Measurements from ENCODE around the gene PAX7. TPM values are rescaled to one million over a fixed set of nuclear protein-coding genes. Genes with fewer than 3 reads are reported as not detected.

Gene PAX7
- total RNA-seq, 1 donor from 2014 or later, result not detected

GRCh38 chr1:18795002-18795689, 164.5 kb downstream of the PAX7 start:
- no peaks in the 10 kb centered on the region for H3K36me3 ChIP-seq
- no peaks in the 10 kb centered on the region for H3K4me1 ChIP-seq
- peaks cover 21% of the 10 kb centered on the region for H3K27me3 ChIP-seq
- intact Hi-C loops (cut with DNase I), result no loop called here
- no peaks in the 10 kb centered on the region for H3K9me3 ChIP-seq
- no peak overlapping the region for H3K27ac ChIP-seq
- no peak overlapping the region for H3K4me3 ChIP-seq
- no peak for DNase-seq
- ATAC-seq, result no peak
- TF ChIP-seq CTCF (IDR thresholded peaks at IDR 0.05), result no peak

- no peaks in the 10 kb centered on the region for H3K36me3 ChIP-seq
- H3K4me1 ChIP-seq, result no peaks in the 10 kb centered on the region
- no peak for TF ChIP-seq CTCF (IDR thresholded peaks at IDR 0.05)
- intact Hi-C loops (cut with DNase I), result no loop called here
- no peak overlapping the region for H3K4me3 ChIP-seq
- ATAC-seq (no peak), DNase-seq (no peak)
- peaks cover 21% of the 10 kb centered on the region for H3K27me3 ChIP-seq
- no peak overlapping the region for H3K27ac ChIP-seq
- no peaks in the 10 kb centered on the region for H3K9me3 ChIP-seq
Observed at GRCh38 chr1:18796950-18797349, 166.3 kb downstream of the PAX7 start.

Other genes with a start within 250 kb of the PAX7 start
- 1.3 TPM for gene KLHDC7A, start 149.9 kb upstream of the PAX7 start, total RNA-seq
- gene TAS1R2, start 228.8 kb downstream of the PAX7 start, total RNA-seq, result not detected